ENCODE data around the gene FSIP2. TPM values are rescaled to one million over a fixed set of nuclear protein-coding genes. Genes with fewer than 3 reads are reported as not detected.
"Not testable (repeated sequence)": the region's sequence is repeated elsewhere in the genome, so short reads cannot be mapped to it uniquely, and the experiment has no call there.

The FSIP2 gene
- total RNA-seq, 1 experiment from 2014 or later = 0.03 TPM

GRCh38 chr2:185796758-185797157 is 58.2 kb downstream of the FSIP2 start:
- no peak for DNase-seq (ENCODE audit: low read depth)
- in situ Hi-C loops (cut with HindIII; ENCODE audit: low pct_unique_long_range_greater_than_20kb, low sequenced_read_pairs) = no loop called here

DNA sequence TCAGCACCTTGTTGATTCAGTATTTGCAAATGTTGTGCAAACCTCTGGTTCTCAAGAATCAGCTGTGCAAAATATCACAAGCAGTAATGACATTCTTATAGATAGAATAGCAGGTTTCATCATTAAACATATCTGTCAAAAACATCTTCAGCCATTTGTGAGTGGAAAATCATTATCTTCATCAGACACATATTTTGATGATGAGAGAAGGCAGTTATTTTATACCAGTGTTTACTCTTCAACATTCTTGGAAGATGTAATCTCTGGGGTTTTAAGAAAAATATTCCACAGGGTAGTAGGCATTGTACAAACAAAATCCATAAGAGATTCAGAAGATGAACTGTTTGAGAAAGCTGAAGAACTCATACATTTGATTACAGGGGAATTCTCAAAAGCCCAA is 64.3 kb downstream of the FSIP2 start:
- in situ Hi-C loops (cut with HindIII; ENCODE audit: low pct_unique_long_range_greater_than_20kb, low sequenced_read_pairs) = no loop called here

DNA sequence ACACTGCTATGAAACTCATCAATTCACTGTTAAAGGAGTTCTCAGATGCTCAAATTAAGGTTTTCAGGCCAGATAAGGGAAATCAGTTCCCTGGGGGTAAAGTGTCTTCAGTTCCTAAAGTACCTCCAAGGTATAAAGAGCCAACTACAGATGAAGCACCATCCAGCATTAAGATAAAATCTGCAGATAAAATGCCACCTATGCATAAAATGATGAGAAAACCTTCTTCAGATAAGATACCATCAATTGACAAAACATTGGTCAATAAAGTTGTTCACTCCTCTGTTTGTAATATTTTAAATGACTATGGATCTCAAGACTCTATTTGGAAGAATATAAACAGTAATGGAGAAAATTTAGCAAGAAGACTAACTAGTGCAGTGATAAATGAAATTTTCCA is 68.2 kb downstream of the FSIP2 start:
- in situ Hi-C loops (cut with HindIII; ENCODE audit: low pct_unique_long_range_greater_than_20kb, low sequenced_read_pairs) = no loop called here
- DNase-seq (ENCODE audit: low read depth) = no peak

More for the DNA sequence above, 64.3 kb downstream of the FSIP2 start:
- DNase-seq (ENCODE audit: low read depth) = no peak

- in situ Hi-C loops (cut with HindIII; ENCODE audit: low pct_unique_long_range_greater_than_20kb, low sequenced_read_pairs) = no loop called here
- no peak for DNase-seq (ENCODE audit: low read depth)
Observed at GRCh38 chr2:185807351-185807750, 68.7 kb downstream of the FSIP2 start.

GRCh38 chr2:185811580-185811979 is 73.0 kb downstream of the FSIP2 start:
- in situ Hi-C loops (cut with HindIII; ENCODE audit: low pct_unique_long_range_greater_than_20kb, low sequenced_read_pairs) = no loop called here
- no peak for DNase-seq (ENCODE audit: low read depth)

DNA sequence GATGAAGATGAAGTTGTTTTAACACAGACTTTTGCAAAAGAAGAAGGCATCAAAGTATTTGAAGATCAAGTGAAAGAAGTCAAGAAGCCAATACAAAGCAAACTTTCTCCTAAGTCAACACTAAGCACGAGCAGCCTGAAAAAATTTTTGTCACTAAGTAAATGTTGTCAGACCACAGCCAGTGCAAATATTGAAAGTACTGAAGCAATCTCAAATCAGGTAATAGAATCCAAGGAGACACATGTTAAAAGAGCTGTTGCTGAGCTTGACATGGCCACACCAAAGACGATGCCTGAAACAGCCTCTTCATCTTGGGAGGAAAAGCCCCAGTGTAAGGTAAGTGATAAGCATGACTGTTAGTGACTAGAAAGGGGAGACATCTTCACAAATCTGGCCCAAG is 75.1 kb downstream of the FSIP2 start:
- in situ Hi-C loops (cut with HindIII; ENCODE audit: low pct_unique_long_range_greater_than_20kb, low sequenced_read_pairs) = no loop called here
- no peak for DNase-seq (ENCODE audit: low read depth)

- in situ Hi-C loops (cut with HindIII; ENCODE audit: low pct_unique_long_range_greater_than_20kb, low sequenced_read_pairs) = no loop called here
- DNase-seq (ENCODE audit: low read depth) = no peak
Observed at GRCh38 chr2:185817991-185818390, 79.4 kb downstream of the FSIP2 start.

- in situ Hi-C loops (cut with HindIII; ENCODE audit: low pct_unique_long_range_greater_than_20kb, low sequenced_read_pairs) = no loop called here
- DNase-seq (ENCODE audit: low read depth) = no peak
Observed at GRCh38 chr2:185821467-185821866, 82.9 kb downstream of the FSIP2 start.

- DNase-seq (ENCODE audit: low read depth) = no peak
- in situ Hi-C loops (cut with HindIII; ENCODE audit: low pct_unique_long_range_greater_than_20kb, low sequenced_read_pairs) = no loop called here
Observed at GRCh38 chr2:185823773-185824172, 85.2 kb downstream of the FSIP2 start.

GRCh38 chr2:185825557-185825956 is 87.0 kb downstream of the FSIP2 start:
- no peak for DNase-seq (ENCODE audit: low read depth)
- in situ Hi-C loops (cut with HindIII; ENCODE audit: low pct_unique_long_range_greater_than_20kb, low sequenced_read_pairs) = no loop called here

DNA sequence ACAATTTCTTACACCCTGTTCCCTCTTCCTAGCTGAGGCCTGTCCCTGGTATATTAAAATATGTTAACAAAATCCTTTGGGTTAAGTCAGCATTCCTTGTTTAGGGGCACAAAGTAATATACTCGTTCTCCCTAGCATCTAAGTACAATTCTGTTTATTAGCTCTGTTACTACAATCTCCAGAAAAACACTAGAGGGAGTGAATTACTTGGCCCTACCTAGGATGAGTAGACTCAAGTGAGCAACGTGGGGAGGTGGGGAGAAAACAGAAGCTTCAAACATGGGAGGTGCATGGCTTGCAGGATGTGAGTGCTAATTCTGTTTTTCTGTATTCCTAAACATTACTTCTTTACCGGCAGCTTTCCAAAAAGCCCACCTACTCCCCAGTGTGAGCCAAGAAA is 89.7 kb downstream of the FSIP2 start:
- in situ Hi-C loops (cut with HindIII; ENCODE audit: low pct_unique_long_range_greater_than_20kb, low sequenced_read_pairs) = no loop called here

DNA sequence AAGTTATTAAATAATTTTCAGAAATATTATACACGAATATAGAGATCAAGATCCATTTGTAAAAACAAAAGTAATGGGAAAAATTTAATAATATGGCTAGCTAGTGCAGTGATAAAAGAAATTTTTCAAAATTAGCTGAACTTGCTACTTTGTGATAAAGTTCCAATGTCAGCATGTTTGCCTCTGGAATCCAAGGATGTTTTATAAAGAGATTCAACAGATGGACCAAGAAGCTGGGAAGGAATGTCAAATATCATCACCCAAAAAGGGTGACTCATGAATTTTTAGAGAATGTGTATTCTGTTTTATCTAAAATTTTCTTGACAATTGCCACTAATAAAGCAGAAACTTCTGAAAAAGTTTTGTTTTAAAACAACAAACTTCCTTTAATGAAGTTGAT is 95.3 kb downstream of the FSIP2 start:
- DNase-seq (ENCODE audit: low read depth) = no peak
- in situ Hi-C loops (cut with HindIII; ENCODE audit: low pct_unique_long_range_greater_than_20kb, low sequenced_read_pairs) = no loop called here

More for the DNA sequence above, 89.7 kb downstream of the FSIP2 start:
- no peak for DNase-seq (ENCODE audit: low read depth)

DNA sequence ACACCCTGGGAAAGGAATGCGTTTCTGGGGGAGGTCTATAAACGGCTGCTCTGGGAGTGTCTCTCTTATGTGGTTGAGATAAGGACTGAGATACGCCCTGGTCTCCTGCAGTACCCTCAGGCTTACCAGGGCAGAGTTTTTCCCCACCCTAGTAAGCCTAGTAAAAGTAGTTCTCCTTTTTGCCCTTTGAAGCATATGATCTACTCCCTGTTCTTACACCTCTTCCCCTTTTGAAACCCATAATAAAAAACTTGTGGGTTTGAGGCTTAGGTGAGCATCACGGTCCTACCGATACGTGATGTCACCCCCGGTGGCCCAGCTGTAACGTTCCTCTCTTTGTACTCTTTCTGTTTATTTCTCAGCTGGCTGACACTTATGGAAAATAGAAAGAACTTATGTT is 97.4 kb downstream of the FSIP2 start:
- in situ Hi-C loops (cut with HindIII; ENCODE audit: low pct_unique_long_range_greater_than_20kb, low sequenced_read_pairs) = no loop called here
- no peak for DNase-seq (ENCODE audit: low read depth)

DNA sequence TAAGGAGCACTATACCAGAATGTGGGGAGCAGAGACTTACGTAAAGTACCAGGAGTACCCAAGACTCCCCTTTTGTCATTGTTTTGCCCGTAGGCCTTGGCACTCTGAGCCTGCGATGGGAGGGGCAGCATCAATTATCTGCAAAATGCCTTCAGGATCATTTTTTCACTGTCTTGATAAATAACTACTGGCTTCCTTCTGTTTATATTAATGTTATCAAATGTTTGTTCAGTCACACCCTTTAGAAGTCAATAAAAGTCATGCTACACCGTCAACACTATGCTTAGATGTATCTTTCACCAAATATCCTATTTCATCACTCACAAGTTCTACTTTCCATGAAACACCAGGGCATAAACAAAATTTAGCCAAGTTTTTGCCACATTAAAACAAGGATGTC is 116.3 kb downstream of the FSIP2 start:
- no peak for DNase-seq (ENCODE audit: low read depth)
- in situ Hi-C loops (cut with HindIII; ENCODE audit: low pct_unique_long_range_greater_than_20kb, low sequenced_read_pairs) = no loop called here

DNA sequence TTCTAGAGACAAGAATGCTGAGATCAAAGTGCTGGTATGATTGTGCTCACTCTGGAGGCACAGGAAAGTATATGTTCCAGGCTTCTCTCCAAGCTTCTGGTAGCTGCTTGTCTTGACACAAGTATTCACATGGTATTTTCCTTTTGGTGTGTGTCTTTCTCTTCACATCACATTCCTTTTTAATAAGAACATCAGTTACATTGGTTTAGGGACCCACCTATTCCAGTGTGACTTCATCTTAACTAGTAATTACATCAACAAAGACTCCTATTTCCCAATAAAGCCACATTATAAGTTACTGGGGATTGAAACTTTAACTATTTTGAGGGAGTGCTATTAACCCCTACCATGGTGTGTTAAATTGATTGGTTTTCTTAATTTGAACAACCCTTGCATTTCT is 119.1 kb downstream of the FSIP2 start:
- DNase-seq (ENCODE audit: low read depth) = no peak
- in situ Hi-C loops (cut with HindIII; ENCODE audit: low pct_unique_long_range_greater_than_20kb, low sequenced_read_pairs) = no loop called here

GRCh38 chr2:185859506-185859905 is 120.9 kb downstream of the FSIP2 start:
- no peak for DNase-seq (ENCODE audit: low read depth)
- in situ Hi-C loops (cut with HindIII; ENCODE audit: low pct_unique_long_range_greater_than_20kb, low sequenced_read_pairs) = no loop called here

- DNase-seq (ENCODE audit: low read depth) = no peak
- in situ Hi-C loops (cut with HindIII; ENCODE audit: low pct_unique_long_range_greater_than_20kb, low sequenced_read_pairs) = no loop called here
Observed at GRCh38 chr2:185860321-185860720, 121.7 kb downstream of the FSIP2 start.

- in situ Hi-C loops (cut with HindIII; ENCODE audit: low pct_unique_long_range_greater_than_20kb, low sequenced_read_pairs) = no loop called here
- DNase-seq (ENCODE audit: low read depth) = no peak
Observed at GRCh38 chr2:185862657-185863398, 124.2 kb downstream of the FSIP2 start.

- in situ Hi-C loops (cut with HindIII; ENCODE audit: low pct_unique_long_range_greater_than_20kb, low sequenced_read_pairs); DNase-seq (ENCODE audit: low read depth): not testable (repeated sequence)
Observed at GRCh38 chr2:185864468-185865260, 126.1 kb downstream of the FSIP2 start.

Measured in Caki2 (cell line).